Measurements from ENCODE around the gene GPR84. TPM values are rescaled to one million over a fixed set of nuclear protein-coding genes. Genes with fewer than 3 reads are reported as not detected.
A peak's percentile ranks its signal among the peaks of the same experiment; 100 is the strongest.

The GPR84 gene
- total and polyA plus RNA-seq, 12 donors, result 0.15 to 2.9 (median 0.32) TPM; not detected in 7

GRCh38 chr12:54352891-54353874, 11.1 kb downstream of the GPR84 start:
- Histone ChIP-seq H3K27ac (peak overlapping the region; percentile 32 to 86 (median 74)), H3K36me3 (peaks cover 0 to 41% (median 28%) of the 10 kb centered on the region in 9 donors), H3K9me3 (no peaks in the 10 kb centered on the region), H3K27me3 (no peaks in the 10 kb centered on the region), H3K4me3 (peak overlapping the region in 2 of 10 donors; percentile 47 to 49), H3K4me1 (peaks cover 3 to 47% (median 21%) of the 10 kb centered on the region in 9 donors)
- peak; percentile 14 to 67 (median 52) for ATAC-seq
- no peak for DNase-seq
- intact Hi-C loops (cut with DNase I), result loop anchor here in 1 of 10 donors (10.0 kb wide), 1 partner anchor 338 kb away; no protein-coding TSS in a partner anchor
- 0 to 36% methylated on average over 1 of the region's 1 CpG for WGBS, 2 donors
- TF ChIP-seq CTCF (IDR thresholded peaks at IDR 0.05), result no peak

GRCh38 chr12:54352022-54352531, 12.2 kb downstream of the GPR84 start:
- Histone ChIP-seq H3K9me3 (no peaks in the 10 kb centered on the region), H3K4me3 (peak overlapping the region in 8 of 10 donors; percentile 2 to 51 (median 36)), H3K4me1 (peaks cover 0 to 38% (median 17%) of the 10 kb centered on the region in 9 donors), H3K36me3 (peaks cover 0 to 52% (median 38%) of the 10 kb centered on the region in 9 donors), H3K27me3 (no peaks in the 10 kb centered on the region), H3K27ac (peak overlapping the region; percentile 32 to 86 (median 74))
- no peak for TF ChIP-seq CTCF (IDR thresholded peaks at IDR 0.05)
- WGBS, 2 donors, result 16 to 35% methylated on average over 21 of the region's 21 CpGs
- intact Hi-C loops (cut with DNase I), result loop anchor here in 1 of 10 donors (10.0 kb wide), 1 partner anchor 337 kb away; no protein-coding TSS in a partner anchor
- ATAC-seq (peak; percentile 22 to 90 (median 79)), DNase-seq (peak; percentile 48 to 65)

- H3K36me3 ChIP-seq, result peaks cover 0 to 60% (median 45%) of the 10 kb centered on the region in 9 donors
- intact Hi-C loops (cut with DNase I), result loop anchor here in 1 of 10 donors (10.0 kb wide), 1 partner anchor 337 kb away; no protein-coding TSS in a partner anchor
- peak overlapping the region in 7 of 10 donors; percentile 44 to 86 (median 80) for H3K27ac ChIP-seq
- H3K4me3 ChIP-seq, result peak overlapping the region in 1 of 10 donors; percentile 47
- no peaks in the 10 kb centered on the region for H3K9me3 ChIP-seq
- no peaks in the 10 kb centered on the region for H3K27me3 ChIP-seq
- no peak for DNase-seq
- no peak for ATAC-seq
- 66 to 74% methylated on average over 4 of the region's 4 CpGs for WGBS, 2 donors
- no peak for TF ChIP-seq CTCF (IDR thresholded peaks at IDR 0.05)
- peaks cover 0 to 38% (median 17%) of the 10 kb centered on the region in 9 donors for H3K4me1 ChIP-seq
Observed at GRCh38 chr12:54351341-54351740, 12.9 kb downstream of the GPR84 start.

- Histone ChIP-seq H3K4me3 (no peak overlapping the region), H3K9me3 (no peaks in the 10 kb centered on the region), H3K27ac (peak overlapping the region in 5 of 10 donors; percentile 7 to 86 (median 79)), H3K4me1 (peaks cover 0 to 38% (median 17%) of the 10 kb centered on the region in 9 donors), H3K36me3 (peaks cover 0 to 66% (median 50%) of the 10 kb centered on the region in 9 donors), H3K27me3 (no peaks in the 10 kb centered on the region)
- 61 to 71% methylated on average over 3 of the region's 3 CpGs for WGBS, 2 donors
- no peak for ATAC-seq
- DNase-seq, result no peak
- no peak for TF ChIP-seq CTCF (IDR thresholded peaks at IDR 0.05)
- intact Hi-C loops (cut with DNase I), result loop anchor here in 1 of 10 donors (10.0 kb wide), 1 partner anchor 336 kb away; no protein-coding TSS in a partner anchor
Observed at GRCh38 chr12:54350743-54351142, 13.5 kb downstream of the GPR84 start.
